ENCODE measurements around the gene GPATCH4. TPM values are rescaled to one million over a fixed set of nuclear protein-coding genes. Genes with fewer than 3 reads are reported as not detected.

The GPATCH4 gene
- total and polyA plus RNA-seq, 10 of the 15 experiments (the other 5 are each of a cell fraction or from before 2014, with no cell fraction given), result 35.5 to 111 (median 73.9) TPM

DNA sequence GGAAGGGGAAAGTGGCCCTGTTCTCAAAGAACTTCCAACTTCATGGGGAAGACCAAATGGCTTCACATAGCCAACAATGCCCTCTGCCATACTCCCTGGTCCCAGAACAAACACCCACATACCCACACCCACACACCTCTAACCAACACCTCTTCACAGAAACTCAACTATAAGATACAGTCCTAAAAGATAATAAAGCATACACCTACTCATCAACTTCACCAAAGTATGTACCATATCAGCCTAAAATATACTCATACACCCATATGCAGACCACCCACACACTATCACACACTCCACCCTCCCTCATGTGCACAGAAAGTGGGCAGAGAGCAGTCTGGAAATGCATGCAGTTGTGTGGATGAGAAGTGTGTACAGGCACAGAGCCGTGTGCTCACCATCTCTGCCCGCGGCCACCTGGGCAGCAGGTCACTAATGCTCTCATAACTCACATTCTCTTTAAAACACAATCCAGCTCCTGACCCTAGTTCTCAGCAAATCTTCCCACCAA lies 56.6 kb downstream of the GPATCH4 start:
- no peak for DNase-seq (ENCODE audit: low read depth, low spot score)
- CTCF ChIA-PET, result no interaction called here
- H3K9me3 ChIP-seq (replicated peaks; ENCODE audit: control insufficient read depth, insufficient read depth, low read length), result no peaks in the 10 kb centered on the region
- H3K27me3 ChIP-seq (replicated peaks in 1 of 2; ENCODE audit: control insufficient read depth in 2 of 2, insufficient read depth in 2 of 2, low read length in 1 of 2), result no peaks in the 10 kb centered on the region
- H4K20me1 ChIP-seq (ENCODE audit: control insufficient read depth, insufficient read depth), result no peaks in the 10 kb centered on the region
- POLR2A ChIA-PET, result interaction anchor here (0.7 kb wide), 1 partner anchor 16 kb away, joined by 5 read pairs; no protein-coding TSS in a partner anchor
- no TSS peak for BruUV-seq (replicated peaks)
- WGBS (ENCODE audit: insufficient coverage, insufficient replicate concordance, low lambda C conversion rate, missing lambda C conversion rate), result 98% methylated on average over 3 of the region's 3 CpGs
- no peak overlapping the region for H3K9ac ChIP-seq (ENCODE audit: control insufficient read depth, insufficient read depth, low read length)
- no peaks in the 10 kb centered on the region for H3K79me2 ChIP-seq (ENCODE audit: control insufficient read depth, insufficient read depth, low read length)
- intact Hi-C loops (cut with micrococcal nuclease; ENCODE audit: unreplicated experiment), result no loop called here
- H3K4me2 ChIP-seq (ENCODE audit: control insufficient read depth, insufficient read depth), result no peak overlapping the region
- no peak for ATAC-seq
- H3K36me3 ChIP-seq (ENCODE audit: control insufficient read depth in 2 of 2, insufficient read depth in 2 of 2, low read length in 1 of 2), result peaks cover 0 to 2% of the 10 kb centered on the region in 2 experiments; a peak in 2 of 4 replicates
- H2AFZ ChIP-seq (ENCODE audit: control insufficient read depth, low read depth, low read length), result no peak overlapping the region
- RAD21 ChIA-PET (ENCODE audit: unreplicated experiment), result interaction anchor here (0.6 kb wide), 1 partner anchor 37 kb away, joined by 3 read pairs; no protein-coding TSS in a partner anchor
- no peak overlapping the region for H3K4me3 ChIP-seq
- no peak for FAIRE-seq
- no peak overlapping the region for H3K27ac ChIP-seq (ENCODE audit: control insufficient read depth, insufficient read depth)
- SMC1A ChIA-PET (ENCODE audit: uncharacterized antibody, unreplicated experiment), result no interaction called here
- in situ Hi-C loops (cut with MboI), result no loop called here
- H3K4me1 ChIP-seq (ENCODE audit: control insufficient read depth, insufficient read depth, low read length), result no peaks in the 10 kb centered on the region
- TF ChIP-seq SUPT20H (IDR thresholded peaks at IDR 0.05; ENCODE audit: borderline replicate concordance, control insufficient read depth, low read depth, low read length) (no peak), ZNF274 (IDR thresholded peaks at IDR 0.05; ENCODE audit: insufficient read depth, insufficient read length) (no peak), BRCA1 (IDR thresholded peaks at IDR 0.05; ENCODE audit: low read depth, low read length) (no peak), KLF5 (IDR thresholded peaks at IDR 0.05; ENCODE audit: partially characterized antibody) (no peak), KDM1A (IDR thresholded peaks at IDR 0.05; ENCODE audit: borderline replicate concordance) (no peak), CEBPB (IDR thresholded peaks at IDR 0.05; ENCODE audit: borderline replicate concordance in 1 of 2, low read depth in 2 of 2, low read length in 2 of 2) (no peak), CHD1 (IDR thresholded peaks at IDR 0.05; ENCODE audit: low read depth, low read length) (no peak), SMARCA5 (IDR thresholded peaks at IDR 0.05) (no peak)
- TF ChIP-seq, protein P1, sequence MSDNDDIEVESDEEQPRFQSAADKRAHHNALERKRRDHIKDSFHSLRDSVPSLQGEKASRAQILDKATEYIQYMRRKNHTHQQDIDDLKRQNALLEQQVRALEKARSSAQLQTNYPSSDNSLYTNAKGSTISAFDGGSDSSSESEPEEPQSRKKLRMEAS (IDR thresholded peaks at IDR 0.05; ENCODE audit: low read depth, low read length), result no peak
- TF ChIP-seq, protein P2, sequence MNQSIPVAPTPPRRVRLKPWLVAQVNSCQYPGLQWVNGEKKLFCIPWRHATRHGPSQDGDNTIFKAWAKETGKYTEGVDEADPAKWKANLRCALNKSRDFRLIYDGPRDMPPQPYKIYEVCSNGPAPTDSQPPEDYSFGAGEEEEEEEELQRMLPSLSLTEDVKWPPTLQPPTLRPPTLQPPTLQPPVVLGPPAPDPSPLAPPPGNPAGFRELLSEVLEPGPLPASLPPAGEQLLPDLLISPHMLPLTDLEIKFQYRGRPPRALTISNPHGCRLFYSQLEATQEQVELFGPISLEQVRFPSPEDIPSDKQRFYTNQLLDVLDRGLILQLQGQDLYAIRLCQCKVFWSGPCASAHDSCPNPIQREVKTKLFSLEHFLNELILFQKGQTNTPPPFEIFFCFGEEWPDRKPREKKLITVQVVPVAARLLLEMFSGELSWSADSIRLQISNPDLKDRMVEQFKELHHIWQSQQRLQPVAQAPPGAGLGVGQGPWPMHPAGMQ (IDR thresholded peaks at IDR 0.05; ENCODE audit: borderline replicate concordance), result no peak
- TF ChIP-seq, protein P3, sequence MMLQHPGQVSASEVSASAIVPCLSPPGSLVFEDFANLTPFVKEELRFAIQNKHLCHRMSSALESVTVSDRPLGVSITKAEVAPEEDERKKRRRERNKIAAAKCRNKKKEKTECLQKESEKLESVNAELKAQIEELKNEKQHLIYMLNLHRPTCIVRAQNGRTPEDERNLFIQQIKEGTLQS (IDR thresholded peaks at IDR 0.05; ENCODE audit: borderline replicate concordance, extremely low read depth, low read depth, low read length), result no peak
- TF ChIP-seq, protein P4, sequence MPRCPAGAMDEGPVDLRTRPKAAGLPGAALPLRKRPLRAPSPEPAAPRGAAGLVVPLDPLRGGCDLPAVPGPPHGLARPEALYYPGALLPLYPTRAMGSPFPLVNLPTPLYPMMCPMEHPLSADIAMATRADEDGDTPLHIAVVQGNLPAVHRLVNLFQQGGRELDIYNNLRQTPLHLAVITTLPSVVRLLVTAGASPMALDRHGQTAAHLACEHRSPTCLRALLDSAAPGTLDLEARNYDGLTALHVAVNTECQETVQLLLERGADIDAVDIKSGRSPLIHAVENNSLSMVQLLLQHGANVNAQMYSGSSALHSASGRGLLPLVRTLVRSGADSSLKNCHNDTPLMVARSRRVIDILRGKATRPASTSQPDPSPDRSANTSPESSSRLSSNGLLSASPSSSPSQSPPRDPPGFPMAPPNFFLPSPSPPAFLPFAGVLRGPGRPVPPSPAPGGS (IDR thresholded peaks at IDR 0.05; ENCODE audit: borderline replicate concordance, insufficient read depth, low read depth, low read length, poor library complexity, severe bottlenecking), result no peak

Other genes with a start within 250 kb of the GPATCH4 start
Only the 7 nearest of the 15 such genes appear.
- gene MEF2D, start 100.7 kb downstream of the GPATCH4 start, total RNA-seq (2014; rRNA removed), result 13.8 and 17.1 TPM in 2 replicates
- 8.1 and 9.1 TPM in 2 replicates for gene MEF2D, start 100.7 kb downstream of the GPATCH4 start, total RNA-seq (2014; rRNA removed; fragmentation: Illumina TruSeq; extraction: Trizol)
- gene MEF2D, start 100.7 kb downstream of the GPATCH4 start, total RNA-seq (2021), result 47.3 and 53.0 TPM in 2 replicates
- 4.7 and 12.0 TPM in 2 replicates for gene MEF2D, start 100.7 kb downstream of the GPATCH4 start, polyA plus RNA-seq (2011; rRNA removed)
- gene MEF2D, start 100.7 kb downstream of the GPATCH4 start, polyA plus RNA-seq (2014; fragmentation: Illumina TruSeq; extraction: Trizol), result 11.2 and 16.5 TPM in 2 replicates
- 1 to 10 TPM in 1 of 2 experiments, under 1 TPM in 1; 0.61 to 1.3 TPM for gene MEF2D, start 100.7 kb downstream of the GPATCH4 start, polyA plus RNA-seq (2014; fragmentation: Nextera tagmentation; extraction: Ambion mirVana)
- 23.7 and 26.4 TPM in 2 replicates for gene MEF2D, start 100.7 kb downstream of the GPATCH4 start, polyA plus RNA-seq (2014; rRNA removed)
- 10 to 100 TPM; 38.2 to 44.2 TPM for gene MEF2D, start 100.7 kb downstream of the GPATCH4 start, polyA plus RNA-seq (2016; fragmentation: Nextera tagmentation; extraction: Ambion mirVana)
- gene IQGAP3, start 28.9 kb downstream of the GPATCH4 start, total RNA-seq (2014; rRNA removed), result 7.6 and 8.9 TPM in 2 replicates
- 5.1 and 6.4 TPM in 2 replicates for gene IQGAP3, start 28.9 kb downstream of the GPATCH4 start, total RNA-seq (2014; rRNA removed; fragmentation: Illumina TruSeq; extraction: Trizol)
- gene IQGAP3, start 28.9 kb downstream of the GPATCH4 start, total RNA-seq (2021), result 10.5 and 11.3 TPM in 2 replicates
- 4.9 and 8.1 TPM in 2 replicates for gene IQGAP3, start 28.9 kb downstream of the GPATCH4 start, polyA plus RNA-seq (2011; rRNA removed)
- gene IQGAP3, start 28.9 kb downstream of the GPATCH4 start, polyA plus RNA-seq (2014; fragmentation: Illumina TruSeq; extraction: Trizol), result 4.4 and 7.1 TPM in 2 replicates
- gene IQGAP3, start 28.9 kb downstream of the GPATCH4 start, polyA plus RNA-seq (2014; fragmentation: Nextera tagmentation; extraction: Ambion mirVana), result 1 to 10 TPM; 1.1 to 1.2 TPM
- gene IQGAP3, start 28.9 kb downstream of the GPATCH4 start, polyA plus RNA-seq (2014; rRNA removed), result 10.5 and 10.7 TPM in 2 replicates
- 1 to 10 TPM; 8.9 to 9.4 TPM for gene IQGAP3, start 28.9 kb downstream of the GPATCH4 start, polyA plus RNA-seq (2016; fragmentation: Nextera tagmentation; extraction: Ambion mirVana)
- 4.5 and 4.6 TPM in 2 replicates for gene TTC24, start 21.8 kb downstream of the GPATCH4 start, total RNA-seq (2014; rRNA removed)
- gene TTC24, start 21.8 kb downstream of the GPATCH4 start, total RNA-seq (2014; rRNA removed; fragmentation: Illumina TruSeq; extraction: Trizol), result 2.1 and 2.9 TPM in 2 replicates
- 4.7 and 6.4 TPM in 2 replicates for gene TTC24, start 21.8 kb downstream of the GPATCH4 start, total RNA-seq (2021)
- gene TTC24, start 21.8 kb downstream of the GPATCH4 start, polyA plus RNA-seq (2011; rRNA removed), result not detected in 2 replicates
- 1.4 and 4.0 TPM in 2 replicates for gene TTC24, start 21.8 kb downstream of the GPATCH4 start, polyA plus RNA-seq (2014; fragmentation: Illumina TruSeq; extraction: Trizol)
- gene TTC24, start 21.8 kb downstream of the GPATCH4 start, polyA plus RNA-seq (2014; fragmentation: Nextera tagmentation; extraction: Ambion mirVana), result under 1 TPM; 0.05 TPM
- gene TTC24, start 21.8 kb downstream of the GPATCH4 start, polyA plus RNA-seq (2014; rRNA removed), result 3.7 and 4.2 TPM in 2 replicates
- gene TTC24, start 21.8 kb downstream of the GPATCH4 start, polyA plus RNA-seq (2016; fragmentation: Nextera tagmentation; extraction: Ambion mirVana), result 1 to 10 TPM; 1.4 to 1.9 TPM
- 85.1 and 90.3 TPM in 2 replicates for gene NAXE, start 9.7 kb downstream of the GPATCH4 start, total RNA-seq (2014; rRNA removed)
- gene NAXE, start 9.7 kb downstream of the GPATCH4 start, total RNA-seq (2014; rRNA removed; fragmentation: Illumina TruSeq; extraction: Trizol), result 56.5 and 56.6 TPM in 2 replicates
- 77.0 and 77.9 TPM in 2 replicates for gene NAXE, start 9.7 kb downstream of the GPATCH4 start, total RNA-seq (2021)
- gene NAXE, start 9.7 kb downstream of the GPATCH4 start, polyA plus RNA-seq (2011; rRNA removed), result 15.4 and 17.8 TPM in 2 replicates
- gene NAXE, start 9.7 kb downstream of the GPATCH4 start, polyA plus RNA-seq (2014; fragmentation: Illumina TruSeq; extraction: Trizol), result 58.6 and 72.4 TPM in 2 replicates
- 10 to 100 TPM; 18.1 to 65.1 TPM for gene NAXE, start 9.7 kb downstream of the GPATCH4 start, polyA plus RNA-seq (2014; fragmentation: Nextera tagmentation; extraction: Ambion mirVana)
- 64.3 and 66.3 TPM in 2 replicates for gene NAXE, start 9.7 kb downstream of the GPATCH4 start, polyA plus RNA-seq (2014; rRNA removed)
- gene NAXE, start 9.7 kb downstream of the GPATCH4 start, polyA plus RNA-seq (2016; fragmentation: Nextera tagmentation; extraction: Ambion mirVana), result 10 to 100 TPM; 84.2 to 93.3 TPM
- gene HAPLN2, start 17.9 kb upstream of the GPATCH4 start, total RNA-seq (2014; rRNA removed), result not detected in 2 replicates
- not detected in 2 replicates for gene HAPLN2, start 17.9 kb upstream of the GPATCH4 start, total RNA-seq (2014; rRNA removed; fragmentation: Illumina TruSeq; extraction: Trizol)
- gene HAPLN2, start 17.9 kb upstream of the GPATCH4 start, total RNA-seq (2021), result not detected in 2 replicates
- gene HAPLN2, start 17.9 kb upstream of the GPATCH4 start, polyA plus RNA-seq (2011; rRNA removed), result not detected in 2 replicates
- not detected in 2 replicates for gene HAPLN2, start 17.9 kb upstream of the GPATCH4 start, polyA plus RNA-seq (2014; fragmentation: Illumina TruSeq; extraction: Trizol)
- gene HAPLN2, start 17.9 kb upstream of the GPATCH4 start, polyA plus RNA-seq (2014; fragmentation: Nextera tagmentation; extraction: Ambion mirVana), result not detected
- gene HAPLN2, start 17.9 kb upstream of the GPATCH4 start, polyA plus RNA-seq (2014; rRNA removed), result 0.15 TPM in 1 of 2 replicates, not detected in the other
- under 1 TPM in 1 of 2 experiments, not detected in 1; 0.24 TPM for gene HAPLN2, start 17.9 kb upstream of the GPATCH4 start, polyA plus RNA-seq (2016; fragmentation: Nextera tagmentation; extraction: Ambion mirVana)
- 0.11 and 0.40 TPM in 2 replicates for gene BCAN, start 40.6 kb upstream of the GPATCH4 start, total RNA-seq (2014; rRNA removed)
- 0.09 TPM in 1 of 2 replicates, not detected in the other for gene BCAN, start 40.6 kb upstream of the GPATCH4 start, total RNA-seq (2014; rRNA removed; fragmentation: Illumina TruSeq; extraction: Trizol)
- 0.18 and 0.24 TPM in 2 replicates for gene BCAN, start 40.6 kb upstream of the GPATCH4 start, total RNA-seq (2021)
- gene BCAN, start 40.6 kb upstream of the GPATCH4 start, polyA plus RNA-seq (2011; rRNA removed), result 0.04 and 0.10 TPM in 2 replicates
- 0.12 and 0.17 TPM in 2 replicates for gene BCAN, start 40.6 kb upstream of the GPATCH4 start, polyA plus RNA-seq (2014; fragmentation: Illumina TruSeq; extraction: Trizol)
- under 1 TPM; 0.05 to 0.06 TPM for gene BCAN, start 40.6 kb upstream of the GPATCH4 start, polyA plus RNA-seq (2014; fragmentation: Nextera tagmentation; extraction: Ambion mirVana)
- gene BCAN, start 40.6 kb upstream of the GPATCH4 start, polyA plus RNA-seq (2014; rRNA removed), result 0.23 and 0.25 TPM in 2 replicates
- gene BCAN, start 40.6 kb upstream of the GPATCH4 start, polyA plus RNA-seq (2016; fragmentation: Nextera tagmentation; extraction: Ambion mirVana), result 1 to 10 TPM in 1 of 2 experiments, under 1 TPM in 1; 0.75 to 1.3 TPM
- under 0.01 and 0.05 TPM in 2 replicates for gene NES, start 75.9 kb upstream of the GPATCH4 start, total RNA-seq (2014; rRNA removed)
- gene NES, start 75.9 kb upstream of the GPATCH4 start, total RNA-seq (2014; rRNA removed; fragmentation: Illumina TruSeq; extraction: Trizol), result under 0.01 and 0.05 TPM in 2 replicates
- gene NES, start 75.9 kb upstream of the GPATCH4 start, total RNA-seq (2021), result 0.15 and 0.21 TPM in 2 replicates
- gene NES, start 75.9 kb upstream of the GPATCH4 start, polyA plus RNA-seq (2011; rRNA removed), result not detected in 2 replicates
- gene NES, start 75.9 kb upstream of the GPATCH4 start, polyA plus RNA-seq (2014; fragmentation: Illumina TruSeq; extraction: Trizol), result 0.01 TPM in 1 of 2 replicates, not detected in the other
- not detected for gene NES, start 75.9 kb upstream of the GPATCH4 start, polyA plus RNA-seq (2014; fragmentation: Nextera tagmentation; extraction: Ambion mirVana)
- 0.01 and 0.04 TPM in 2 replicates for gene NES, start 75.9 kb upstream of the GPATCH4 start, polyA plus RNA-seq (2014; rRNA removed)
- gene NES, start 75.9 kb upstream of the GPATCH4 start, polyA plus RNA-seq (2016; fragmentation: Nextera tagmentation; extraction: Ambion mirVana), result under 1 TPM in 1 of 2 experiments, not detected in 1; 0.03 TPM